ENCODE results near the gene MSH3.

DNA sequence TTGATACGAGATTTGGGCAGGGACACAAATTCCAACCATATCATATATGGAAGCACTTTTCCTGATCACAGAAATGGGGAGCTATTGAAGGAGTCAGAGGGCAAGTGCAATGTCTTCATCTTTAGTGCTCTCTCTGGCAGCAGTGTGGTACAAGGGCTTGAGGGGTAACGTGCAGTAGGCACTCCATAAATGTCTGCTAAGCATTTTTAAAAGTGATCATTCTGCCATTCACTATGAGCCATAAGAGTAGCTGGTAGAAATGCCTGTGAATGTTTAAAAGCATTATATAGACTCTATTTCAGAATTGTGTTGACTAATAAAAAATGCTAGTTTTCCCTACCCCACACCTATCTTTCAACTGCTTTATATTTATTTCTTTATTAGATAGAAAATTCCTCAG is 61.4 kb downstream of the MSH3 start:
- TF ChIP-seq, protein P1, sequence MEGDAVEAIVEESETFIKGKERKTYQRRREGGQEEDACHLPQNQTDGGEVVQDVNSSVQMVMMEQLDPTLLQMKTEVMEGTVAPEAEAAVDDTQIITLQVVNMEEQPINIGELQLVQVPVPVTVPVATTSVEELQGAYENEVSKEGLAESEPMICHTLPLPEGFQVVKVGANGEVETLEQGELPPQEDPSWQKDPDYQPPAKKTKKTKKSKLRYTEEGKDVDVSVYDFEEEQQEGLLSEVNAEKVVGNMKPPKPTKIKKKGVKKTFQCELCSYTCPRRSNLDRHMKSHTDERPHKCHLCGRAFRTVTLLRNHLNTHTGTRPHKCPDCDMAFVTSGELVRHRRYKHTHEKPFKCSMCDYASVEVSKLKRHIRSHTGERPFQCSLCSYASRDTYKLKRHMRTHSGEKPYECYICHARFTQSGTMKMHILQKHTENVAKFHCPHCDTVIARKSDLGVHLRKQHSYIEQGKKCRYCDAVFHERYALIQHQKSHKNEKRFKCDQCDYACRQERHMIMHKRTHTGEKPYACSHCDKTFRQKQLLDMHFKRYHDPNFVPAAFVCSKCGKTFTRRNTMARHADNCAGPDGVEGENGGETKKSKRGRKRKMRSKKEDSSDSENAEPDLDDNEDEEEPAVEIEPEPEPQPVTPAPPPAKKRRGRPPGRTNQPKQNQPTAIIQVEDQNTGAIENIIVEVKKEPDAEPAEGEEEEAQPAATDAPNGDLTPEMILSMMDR (IDR thresholded peaks at IDR 0.05; ENCODE audit: low read depth, low read length, poor library complexity, severe bottlenecking) = no peak
- TF ChIP-seq EZH2phosphoT487 (IDR thresholded peaks at IDR 0.05; ENCODE audit: borderline replicate concordance, low read length) = no peak
